NCI-H460 (cell line): Measurements from ENCODE around the gene RUBCNL. TPM values are rescaled to one million over a fixed set of nuclear protein-coding genes. Genes with fewer than 3 reads are reported as not detected.
"Not testable (repeated sequence)": the region's sequence is repeated elsewhere in the genome, so short reads cannot be mapped to it uniquely, and the experiment has no call there.

Experiments
- DNase-seq: peaks from one replicate; pipeline ENCODE4 v3.0.0-alpha.2; 2016; ENCODE audit warnings: low read depth; ENCODE audit errors: extremely low read depth
- polyA plus RNA-seq: library from polyadenylated mRNA; depleted of rRNA; stranded (reverse); fragments of >200 nt; gene quantifications from 2 replicates; pipeline ENCODE4 v1.2.3, GENCODE V29; 2014; cell fraction: nucleus; rRNA removed
- total RNA-seq: library from RNA; depleted of rRNA; stranded (reverse); fragments of >200 nt; shearing (Covaris generic); gene quantifications from 2 replicates; pipeline ENCODE4 v1.2.3, GENCODE V29; 2014; rRNA removed

Gene RUBCNL, protein sequence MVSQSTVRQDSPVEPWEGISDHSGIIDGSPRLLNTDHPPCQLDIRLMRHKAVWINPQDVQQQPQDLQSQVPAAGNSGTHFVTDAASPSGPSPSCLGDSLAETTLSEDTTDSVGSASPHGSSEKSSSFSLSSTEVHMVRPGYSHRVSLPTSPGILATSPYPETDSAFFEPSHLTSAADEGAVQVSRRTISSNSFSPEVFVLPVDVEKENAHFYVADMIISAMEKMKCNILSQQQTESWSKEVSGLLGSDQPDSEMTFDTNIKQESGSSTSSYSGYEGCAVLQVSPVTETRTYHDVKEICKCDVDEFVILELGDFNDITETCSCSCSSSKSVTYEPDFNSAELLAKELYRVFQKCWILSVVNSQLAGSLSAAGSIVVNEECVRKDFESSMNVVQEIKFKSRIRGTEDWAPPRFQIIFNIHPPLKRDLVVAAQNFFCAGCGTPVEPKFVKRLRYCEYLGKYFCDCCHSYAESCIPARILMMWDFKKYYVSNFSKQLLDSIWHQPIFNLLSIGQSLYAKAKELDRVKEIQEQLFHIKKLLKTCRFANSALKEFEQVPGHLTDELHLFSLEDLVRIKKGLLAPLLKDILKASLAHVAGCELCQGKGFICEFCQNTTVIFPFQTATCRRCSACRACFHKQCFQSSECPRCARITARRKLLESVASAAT
- total RNA-seq, result 0.35 and 1.2 TPM in 2 replicates
- polyA plus RNA-seq, result not detected in 2 replicates

GRCh38 chr13:46387064-46387851, at the start of gene RUBCNL:
RUBCNL (minus strand) TSS chr13:46387252; CDS start chr13:46372475, 14,777 bp downstream.
- DNase-seq, result peak; percentile 14

- not testable (repeated sequence) for DNase-seq
These were observed 42.5 kb upstream of the RUBCNL start for GRCh38 chr13:46429558-46429957.

GRCh38 chr13:46405457-46405856, 18.4 kb upstream of the RUBCNL start:
- no peak for DNase-seq

DNA sequence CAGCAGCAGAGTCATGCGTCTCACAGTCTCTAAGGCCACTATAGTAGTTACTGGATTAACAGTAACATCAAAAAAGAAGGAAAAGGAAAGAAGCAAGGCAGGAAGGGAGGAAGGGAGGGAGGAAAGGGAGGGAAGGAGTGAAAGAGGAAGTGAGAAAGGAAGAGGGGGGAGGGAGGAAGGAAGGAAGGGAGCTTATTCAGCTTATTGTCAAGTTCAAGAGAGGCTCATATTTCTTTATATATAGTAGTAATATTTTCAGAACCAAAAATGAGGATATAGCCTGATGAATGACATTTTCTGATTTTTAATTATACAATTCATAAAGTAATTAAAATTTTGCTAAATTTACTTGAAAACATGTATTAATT, 17.7 kb upstream of the RUBCNL start:
- DNase-seq, result no peak

DNA sequence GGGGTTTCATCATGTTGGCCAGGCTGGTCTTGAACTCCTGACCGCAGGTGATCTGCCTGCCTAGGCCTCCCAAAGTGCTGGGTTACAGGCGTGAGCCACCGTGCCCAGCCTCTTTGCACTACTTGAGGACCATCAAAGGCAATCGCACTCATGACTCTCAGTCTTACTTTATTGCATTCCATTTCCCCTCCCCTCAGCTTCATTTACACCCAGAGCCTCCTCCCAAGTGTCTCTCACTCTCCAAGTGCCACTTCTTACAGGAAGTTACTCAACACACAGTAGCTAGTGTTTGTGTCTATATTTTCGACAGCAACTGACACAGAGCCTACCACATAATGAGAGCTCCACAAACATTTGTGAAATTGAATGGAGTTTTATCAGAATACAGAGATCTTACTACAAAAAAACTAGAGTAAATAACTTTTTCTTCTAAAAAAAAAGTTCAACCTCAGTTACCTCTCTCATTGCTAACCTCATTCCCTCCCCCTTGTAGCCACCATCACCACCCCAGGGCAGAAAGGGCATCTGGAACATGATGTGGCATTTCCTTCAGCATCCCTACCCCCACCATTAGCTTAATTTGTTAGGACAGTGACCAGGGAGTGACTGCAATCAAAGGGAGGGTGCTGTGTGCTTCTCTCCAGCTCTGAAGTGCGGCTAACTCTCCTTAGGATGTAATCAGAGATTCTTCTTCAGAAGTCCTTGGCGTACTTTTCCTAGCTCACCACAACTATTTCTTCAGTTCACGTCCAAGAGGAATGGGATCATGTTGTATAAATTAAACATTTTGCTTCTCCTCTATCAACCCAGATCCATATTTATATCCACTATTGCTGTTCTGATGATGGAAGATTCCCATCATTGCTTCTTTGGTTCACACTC, 17.0 kb upstream of the RUBCNL start:
- no peak for DNase-seq

- no peak for DNase-seq
These were observed 15.1 kb upstream of the RUBCNL start for GRCh38 chr13:46402178-46402577.

DNA sequence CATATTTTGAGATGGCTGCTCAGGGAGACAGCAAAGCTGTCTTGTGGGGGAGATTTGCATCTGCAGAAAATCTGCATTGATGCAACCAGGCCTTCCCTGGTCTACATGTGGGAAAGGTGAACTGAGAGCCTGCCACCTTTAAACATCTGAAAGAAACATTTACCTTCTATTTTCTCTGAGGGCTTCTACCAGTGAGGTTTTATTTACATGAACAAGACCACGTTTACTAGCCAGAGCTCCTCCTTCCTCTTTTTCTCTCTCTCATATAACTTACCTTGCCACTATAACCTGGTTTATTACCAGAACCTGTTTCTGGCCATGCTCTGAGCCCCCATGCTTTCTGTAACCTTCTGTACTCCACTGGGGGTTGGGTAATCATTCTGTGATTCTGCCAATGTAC, 14.4 kb upstream of the RUBCNL start:
- no peak for DNase-seq

GRCh38 chr13:46396341-46396740, 9.3 kb upstream of the RUBCNL start:
- DNase-seq, result no peak

DNA sequence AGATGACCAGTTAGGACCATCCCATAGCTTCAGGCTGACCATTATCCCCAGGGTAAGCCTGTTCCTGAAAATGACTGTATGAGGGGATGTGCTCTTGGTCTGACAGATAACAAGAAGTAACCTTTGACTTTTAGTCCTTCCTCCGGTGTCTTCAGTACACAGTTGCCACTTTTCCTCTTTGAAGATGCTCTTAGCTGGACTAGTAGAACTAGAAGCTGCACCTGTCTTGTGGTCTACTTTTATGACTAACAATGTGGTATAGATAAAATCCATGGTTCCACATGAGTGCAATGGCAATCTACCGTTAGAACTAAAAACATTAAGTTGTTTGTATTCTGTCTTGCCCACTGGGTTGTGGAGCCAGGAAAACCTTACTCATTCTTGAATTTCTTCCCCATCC, 5.9 kb upstream of the RUBCNL start:
- no peak for DNase-seq

DNA sequence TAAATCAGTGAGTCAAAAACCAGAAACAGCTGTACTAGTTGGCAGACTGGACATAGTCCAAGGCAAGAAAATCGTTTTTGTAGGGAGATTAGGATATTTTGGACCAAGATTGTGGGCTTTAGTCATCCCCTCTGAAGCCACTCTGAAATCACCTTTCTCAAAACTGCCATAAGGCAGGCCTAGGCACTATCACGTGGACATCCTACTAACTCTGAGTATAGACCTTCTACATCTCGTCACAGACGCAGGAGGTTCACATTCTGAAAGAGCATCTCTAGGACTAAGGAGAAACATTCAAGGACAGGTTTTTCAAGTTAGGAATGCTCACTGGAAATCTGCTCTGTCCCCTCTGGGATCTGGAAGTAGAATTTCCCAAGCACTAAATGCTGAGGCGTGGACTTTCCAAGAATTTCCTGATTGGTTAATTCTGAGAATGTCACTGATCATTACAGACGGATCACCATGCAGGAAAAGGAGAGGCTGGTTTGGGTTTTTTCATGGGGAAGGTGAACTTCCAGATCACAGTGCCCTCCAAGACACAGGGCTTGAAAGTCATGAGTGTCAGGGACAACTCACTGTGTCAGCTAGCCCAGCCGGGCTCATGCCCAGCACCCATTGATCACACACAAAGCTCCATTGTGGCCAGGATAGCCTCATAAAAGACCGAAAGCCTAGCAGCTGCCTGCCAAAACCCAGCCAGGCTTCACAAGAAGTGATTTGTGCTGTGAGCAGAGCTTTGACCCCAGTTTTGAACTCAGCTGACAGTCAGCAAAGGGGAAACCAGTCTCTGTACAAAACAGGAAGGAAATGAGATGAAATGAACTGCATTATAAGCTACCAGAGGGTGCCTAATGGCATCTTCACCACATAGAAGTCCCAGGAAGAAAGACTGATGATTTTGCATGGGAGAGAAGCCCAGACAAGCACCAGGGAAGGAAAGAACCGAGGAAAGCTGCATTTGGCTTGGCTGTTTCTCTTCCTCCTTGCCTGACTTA, 2.7 kb upstream of the RUBCNL start:
- DNase-seq, result no peak

GRCh38 chr13:46388846-46389245, 1.8 kb upstream of the RUBCNL start:
- DNase-seq, result no peak

- DNase-seq, result no peak
These were observed 1.3 kb upstream of the RUBCNL start for GRCh38 chr13:46388308-46388707.

GRCh38 chr13:46386392-46387063, 524 bp downstream of the RUBCNL start:
- DNase-seq, result no peak

- no peak for DNase-seq
These were observed 1.1 kb downstream of the RUBCNL start for GRCh38 chr13:46385946-46386345.

DNA sequence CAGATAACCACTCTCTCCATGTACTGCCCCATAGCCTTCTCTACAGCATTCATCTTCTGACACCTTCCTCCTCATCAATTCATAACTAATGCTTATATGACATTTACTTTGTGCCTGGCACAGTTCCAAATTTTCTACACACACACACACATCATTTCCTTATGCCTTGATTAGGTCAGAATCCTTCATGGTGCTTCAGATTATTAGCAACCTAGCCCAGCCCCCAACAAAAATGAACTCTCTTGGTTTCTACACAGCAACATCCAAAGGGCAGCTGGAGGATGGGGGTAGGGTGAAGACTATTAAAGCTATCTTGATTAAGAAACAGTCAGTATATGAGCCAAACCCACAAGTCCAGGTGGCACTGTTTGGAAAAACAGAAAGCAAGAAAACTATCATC, 3.7 kb downstream of the RUBCNL start:
- no peak for DNase-seq

GRCh38 chr13:46382224-46382623, 4.8 kb downstream of the RUBCNL start:
- no peak for DNase-seq

DNA sequence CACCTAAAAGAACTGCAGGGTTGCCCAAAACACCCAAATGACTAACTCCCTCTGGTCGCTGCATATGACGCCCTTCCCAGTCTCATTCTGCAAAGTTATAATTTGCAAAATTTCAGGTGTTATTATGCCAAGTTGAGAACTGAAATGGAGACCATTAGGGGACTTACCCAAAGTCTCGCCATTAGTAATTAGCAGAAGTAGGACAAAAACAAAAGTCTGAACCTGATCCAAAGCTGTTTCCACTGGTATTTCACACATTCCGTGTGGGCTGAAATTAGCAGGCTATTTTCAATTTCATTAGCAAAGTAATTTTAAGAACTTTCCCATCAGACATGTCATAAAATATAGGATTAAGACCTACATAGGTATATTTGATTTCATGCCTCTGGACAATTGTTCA, 6.8 kb downstream of the RUBCNL start:
- DNase-seq, result no peak

DNA sequence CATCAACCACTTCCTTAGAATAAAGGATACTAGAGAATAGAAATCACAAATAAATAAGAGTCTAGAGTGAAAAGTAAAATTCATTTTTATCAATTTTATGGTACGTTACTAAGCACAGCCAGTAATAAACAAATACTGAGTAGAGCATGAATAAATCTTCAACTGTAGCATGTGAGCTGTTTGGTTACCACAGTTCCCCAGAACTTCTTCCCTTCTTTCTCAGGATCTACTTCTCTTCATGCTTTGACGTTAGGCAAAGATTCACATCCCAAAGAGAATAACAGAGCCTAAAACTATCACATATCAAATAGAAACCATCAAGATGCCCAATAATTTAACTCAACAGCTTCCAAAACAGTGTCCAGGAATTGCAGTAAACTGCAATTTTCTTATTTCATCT, 7.4 kb downstream of the RUBCNL start:
- no peak for DNase-seq

- no peak for DNase-seq
These were observed 8.6 kb downstream of the RUBCNL start for GRCh38 chr13:46378411-46378810.
